GM18505 (cell line): Measurements from ENCODE around the gene SPPL2B.
"Not testable (repeated sequence)": the region's sequence is repeated elsewhere in the genome, so short reads cannot be mapped to it uniquely, and the experiment has no call there.

Experiments used
- ATAC-seq: cut with Tn5 transposase; IDR thresholded peaks from one replicate; pipeline ENCODE4 v1.9.1; 2021; ENCODE audit not compliant: unreplicated experiment
- POLR2A ChIP-seq: IDR thresholded peaks from 4 replicates; pipeline ENCODE4 v1.6.1; 2011; ENCODE audit warnings: borderline replicate concordance; ENCODE audit not compliant: insufficient read depth, insufficient read length; ENCODE audit errors: extremely low read depth

Gene SPPL2B

DNA sequence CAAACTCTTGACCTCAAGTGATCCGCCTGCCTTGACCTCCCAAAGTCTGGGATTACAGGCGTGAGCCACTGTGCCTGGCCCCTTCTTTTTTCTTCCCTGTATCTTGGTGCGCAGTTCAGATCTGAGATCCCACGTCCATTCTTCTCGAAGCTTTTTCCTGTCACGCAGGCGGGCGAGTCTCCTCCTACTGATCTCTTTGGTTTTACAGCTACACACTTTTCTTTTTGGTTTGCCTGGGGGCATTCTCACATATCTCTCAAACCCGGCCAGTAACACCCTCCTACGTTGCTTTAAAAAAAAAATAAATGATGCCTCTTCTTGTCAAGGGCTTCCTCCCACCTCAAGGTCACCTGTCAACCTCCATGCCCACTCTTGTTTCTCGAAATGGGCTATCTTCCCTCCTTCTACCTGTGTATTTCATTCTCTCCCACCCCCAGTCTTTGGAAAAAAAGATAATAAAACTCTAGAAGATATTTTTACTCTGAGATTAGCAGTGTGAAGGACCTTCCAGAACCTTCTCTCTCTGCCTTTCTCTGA lies 43.7 kb downstream of the SPPL2B start:
- TF ChIP-seq POLR2A, result no peak
- ATAC-seq, result no peak

DNA sequence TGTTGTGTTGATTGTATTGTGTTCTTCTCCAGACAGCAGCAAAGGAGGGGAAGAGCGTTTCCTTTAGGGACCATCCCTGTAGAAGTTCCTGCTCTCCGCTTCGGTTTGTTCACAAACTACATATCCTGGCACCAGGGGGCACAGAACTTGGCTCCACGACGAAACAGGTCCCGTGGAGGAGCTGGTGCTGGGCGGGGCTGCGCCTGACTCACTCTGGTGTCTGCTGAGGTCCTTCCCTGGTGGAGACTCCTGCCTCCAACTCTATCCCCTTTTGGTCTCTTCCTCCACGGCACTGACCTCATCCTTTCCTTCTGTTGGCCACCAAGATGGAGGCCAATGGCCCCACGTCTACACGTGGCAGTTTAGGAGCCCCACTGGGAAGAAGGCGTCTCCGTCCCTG lies 46.3 kb downstream of the SPPL2B start:
- no peak for ATAC-seq
- no peak for TF ChIP-seq POLR2A

DNA sequence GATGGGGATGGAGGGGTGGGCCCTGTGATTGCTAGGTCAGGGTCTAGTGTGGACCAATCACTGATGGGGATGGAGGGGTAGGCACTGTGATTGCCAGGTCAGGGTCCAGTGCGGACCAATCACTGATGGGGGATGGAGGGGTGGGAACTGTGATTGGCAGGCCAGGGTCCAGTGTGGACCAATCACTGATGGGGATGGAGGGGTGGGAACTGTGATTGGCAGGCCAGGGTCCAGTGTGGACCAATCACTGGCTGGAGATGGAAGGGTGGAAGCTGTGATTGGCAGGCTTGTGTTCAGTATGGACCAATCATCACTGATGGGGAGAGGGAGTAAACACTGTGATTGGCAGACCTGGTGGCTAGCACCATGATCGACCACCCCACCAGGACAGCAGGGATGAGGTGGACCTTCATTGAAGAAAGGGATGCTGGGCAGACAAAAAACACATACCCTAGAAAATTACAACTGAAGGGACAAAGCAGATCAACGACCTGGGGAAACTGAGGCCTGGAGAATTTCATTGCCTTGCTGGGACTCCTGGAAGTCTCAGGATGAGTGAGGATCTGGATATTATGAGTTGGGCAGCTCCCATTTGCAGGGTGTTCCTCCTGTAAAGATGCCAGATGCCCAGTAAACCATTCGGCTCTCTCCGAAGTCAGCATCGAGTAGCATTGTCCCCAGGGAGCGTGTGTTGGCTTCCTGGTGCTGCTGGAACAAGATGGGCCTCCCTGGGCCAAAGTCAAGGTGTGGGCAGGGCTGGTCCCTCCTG lies 47.1 kb downstream of the SPPL2B start:
- TF ChIP-seq POLR2A, result no peak
- no peak for ATAC-seq

DNA sequence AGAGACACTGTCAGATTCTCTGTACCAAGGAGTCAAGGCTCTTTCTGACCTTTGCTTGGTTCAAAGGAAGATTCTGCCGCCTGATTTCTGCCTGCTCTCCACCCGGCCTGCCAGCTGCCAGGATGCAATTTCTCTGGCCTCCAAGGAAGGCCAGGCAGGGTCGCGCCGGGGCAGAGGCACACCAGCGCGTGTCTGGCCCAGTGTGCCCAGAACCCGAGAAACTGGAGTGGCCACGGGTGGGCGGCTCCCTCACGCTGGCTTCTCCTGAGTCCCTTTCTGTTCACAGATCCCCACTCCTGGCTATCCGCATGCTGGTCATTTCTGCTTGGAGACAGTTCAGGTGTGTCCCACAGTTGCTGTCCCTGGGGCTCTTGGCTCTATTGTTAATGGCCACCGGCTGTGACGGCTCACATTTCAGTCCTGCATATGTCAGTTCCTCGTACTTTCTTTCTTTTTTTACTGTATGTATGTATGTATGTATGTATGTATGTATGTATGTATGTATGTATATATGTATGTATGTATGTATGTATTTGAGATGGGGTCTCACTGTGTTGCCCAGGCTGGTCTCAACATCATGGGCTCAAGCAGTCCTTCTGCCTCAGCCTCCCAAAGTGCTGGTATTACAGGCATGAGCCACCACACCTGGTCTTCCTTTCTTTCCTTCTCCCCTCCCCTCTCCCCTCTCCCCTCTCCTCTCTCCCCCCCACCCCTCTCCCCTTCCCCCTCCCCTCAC lies 48.5 kb downstream of the SPPL2B start:
- no peak for TF ChIP-seq POLR2A
- no peak for ATAC-seq

DNA sequence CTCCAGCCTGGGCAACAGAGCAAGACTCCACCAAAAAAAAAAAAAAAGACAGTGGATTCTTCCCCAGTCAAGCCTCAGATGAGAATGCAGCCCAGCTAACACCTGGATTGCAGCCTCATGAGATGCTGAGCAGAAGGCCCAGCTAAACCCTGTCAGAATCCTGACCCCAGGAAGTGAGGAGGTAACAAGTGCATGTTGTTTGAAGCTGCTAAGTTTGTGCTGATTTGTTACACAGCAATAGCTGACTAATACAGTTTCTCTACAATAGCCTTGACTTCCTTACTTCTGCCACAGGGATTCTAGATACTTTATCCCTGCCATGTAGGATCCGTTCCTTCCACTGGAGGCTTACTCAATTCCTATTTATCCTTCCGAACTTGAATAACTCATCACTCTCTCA lies 52.1 kb downstream of the SPPL2B start:
- ATAC-seq, result no peak
- TF ChIP-seq POLR2A, result no peak

DNA sequence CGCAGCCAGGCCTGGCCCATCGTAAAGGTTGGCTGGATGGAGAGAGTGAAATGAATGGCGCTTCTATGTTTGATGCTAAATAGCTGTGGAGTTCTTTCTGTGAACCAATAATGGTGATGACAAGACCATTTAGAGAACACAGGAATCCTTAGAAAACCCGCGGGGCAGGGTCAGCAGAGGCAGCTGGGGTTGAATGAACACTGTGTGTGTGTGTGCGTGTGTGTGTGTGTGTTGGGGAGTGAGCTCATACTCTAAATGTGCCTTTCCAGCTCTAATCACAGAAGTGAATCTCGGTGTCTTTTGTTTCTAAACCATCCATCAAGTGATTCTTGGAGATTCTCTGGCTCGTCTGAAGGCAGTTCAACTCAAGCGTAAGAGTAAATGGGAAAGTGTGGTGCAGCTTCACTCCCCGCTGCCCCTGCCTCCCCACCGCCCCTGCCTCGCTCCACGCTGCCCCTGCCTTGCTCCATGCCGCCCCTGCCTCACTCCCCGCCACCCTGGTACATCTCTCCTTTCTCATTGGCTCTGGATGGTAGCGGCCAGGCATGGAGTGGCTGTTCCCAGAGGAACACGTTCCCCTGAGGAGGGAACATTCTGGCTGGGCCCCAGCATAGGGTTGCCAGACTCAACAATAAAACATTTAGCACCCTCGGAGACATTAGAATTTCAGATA lies 52.8 kb downstream of the SPPL2B start:
- TF ChIP-seq POLR2A, result no peak
- ATAC-seq, result no peak

DNA sequence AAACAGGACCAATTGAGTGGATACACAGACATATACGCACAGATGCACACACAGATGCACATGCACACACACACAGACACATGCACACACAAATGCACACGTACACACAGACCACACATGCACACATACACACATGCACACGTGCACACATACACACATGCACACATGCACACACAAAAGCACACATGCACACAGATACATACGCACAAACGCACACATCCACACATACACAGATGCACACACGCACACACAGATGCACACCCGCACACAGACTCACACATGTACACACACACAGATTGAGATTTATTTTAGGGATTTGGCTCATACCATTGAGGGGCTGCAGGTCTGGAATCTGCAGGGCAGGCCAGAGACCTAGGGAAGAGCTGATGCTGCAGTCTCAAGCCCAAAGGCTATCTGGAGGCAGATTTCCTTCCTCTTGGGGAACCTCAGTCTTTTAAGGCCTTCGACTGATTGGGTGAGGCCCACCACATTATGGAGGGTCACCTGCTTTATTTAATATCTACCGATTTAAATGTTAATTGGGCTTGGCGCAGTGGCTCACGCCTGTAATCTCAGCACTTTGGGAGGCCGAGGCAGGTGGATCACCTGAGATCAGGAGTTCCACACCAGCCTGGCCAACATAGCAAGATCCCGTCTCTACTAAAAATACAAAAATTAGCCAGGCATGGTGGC lies 54.2 kb downstream of the SPPL2B start:
- ATAC-seq, result no peak
- no peak for TF ChIP-seq POLR2A

DNA sequence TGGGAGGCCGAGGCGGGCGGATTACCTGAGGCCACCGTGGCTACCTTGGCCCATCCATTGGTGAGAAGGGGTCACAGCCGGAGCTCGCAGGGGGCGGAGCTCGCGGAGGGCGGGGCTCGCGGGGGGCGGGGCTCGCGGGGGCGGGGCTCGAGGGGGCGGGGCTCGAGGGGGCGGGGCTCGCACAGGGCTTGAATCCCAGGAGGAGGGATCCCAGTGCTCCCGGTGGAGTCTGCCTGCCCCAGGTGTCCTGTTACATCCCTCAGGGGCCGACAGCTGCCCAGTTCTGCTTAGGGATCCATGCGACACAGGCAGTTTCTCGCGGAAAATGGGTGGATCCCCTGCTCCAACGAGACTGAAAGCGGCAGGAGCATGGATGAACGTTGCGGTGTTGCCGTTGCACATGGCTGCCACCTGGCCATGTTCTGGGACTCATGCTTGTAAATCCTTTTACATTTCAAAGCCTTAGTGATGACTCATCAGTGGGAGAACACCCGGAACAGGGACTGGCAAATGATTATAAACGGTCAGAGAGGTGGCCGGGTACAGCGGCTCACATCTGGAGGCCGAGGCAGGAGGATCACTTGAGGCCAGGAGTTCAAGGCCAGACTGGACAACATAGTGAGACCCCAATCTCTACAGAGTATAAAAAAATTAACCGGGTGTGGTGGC lies 56.7 kb downstream of the SPPL2B start:
- no peak for ATAC-seq
- TF ChIP-seq POLR2A, result no peak

DNA sequence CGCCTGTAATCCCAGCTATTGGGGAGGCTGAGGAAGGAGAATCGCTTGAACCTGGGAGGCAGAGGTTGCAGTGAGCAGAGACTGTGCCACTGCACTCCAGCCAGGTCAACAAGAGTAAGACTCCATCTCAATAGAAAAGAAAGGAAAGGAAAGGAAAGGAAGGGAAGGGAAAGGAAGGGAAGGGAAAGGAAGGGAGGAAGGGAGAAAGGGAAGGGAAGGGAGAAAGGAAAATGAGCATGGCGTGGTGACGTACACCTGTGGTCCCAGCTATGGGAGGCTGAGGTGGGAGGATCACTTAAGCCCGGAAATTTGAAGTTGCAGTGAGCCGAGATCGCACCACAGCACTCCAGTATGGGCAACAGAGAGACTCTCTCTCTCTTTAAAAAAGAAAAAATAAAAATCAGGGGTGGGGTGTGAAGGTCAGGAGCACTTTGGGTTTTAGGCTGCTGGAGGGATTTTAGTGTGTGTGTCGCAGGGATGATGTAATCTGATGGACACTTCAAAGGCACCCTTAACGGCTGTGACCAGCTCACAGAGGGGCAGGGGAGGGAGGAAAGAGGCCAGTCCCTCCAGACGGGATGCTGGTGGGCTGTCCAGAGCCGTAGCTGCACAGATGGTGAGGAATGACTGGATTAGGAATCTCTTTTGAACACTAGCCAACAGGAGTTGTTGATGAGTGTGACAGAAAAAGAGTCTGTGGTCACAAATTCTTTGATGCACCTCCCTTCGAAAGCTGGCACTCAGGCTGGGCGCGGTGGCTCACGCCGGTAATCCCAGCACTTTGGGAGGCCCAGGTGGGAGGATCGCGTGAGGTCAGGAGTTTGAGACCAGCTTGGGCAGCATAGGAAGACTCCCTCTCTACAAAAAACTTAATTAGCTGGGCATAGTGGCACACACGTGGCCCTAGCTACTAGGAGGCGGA lies 59.1 kb downstream of the SPPL2B start:
- TF ChIP-seq POLR2A, result no peak

DNA sequence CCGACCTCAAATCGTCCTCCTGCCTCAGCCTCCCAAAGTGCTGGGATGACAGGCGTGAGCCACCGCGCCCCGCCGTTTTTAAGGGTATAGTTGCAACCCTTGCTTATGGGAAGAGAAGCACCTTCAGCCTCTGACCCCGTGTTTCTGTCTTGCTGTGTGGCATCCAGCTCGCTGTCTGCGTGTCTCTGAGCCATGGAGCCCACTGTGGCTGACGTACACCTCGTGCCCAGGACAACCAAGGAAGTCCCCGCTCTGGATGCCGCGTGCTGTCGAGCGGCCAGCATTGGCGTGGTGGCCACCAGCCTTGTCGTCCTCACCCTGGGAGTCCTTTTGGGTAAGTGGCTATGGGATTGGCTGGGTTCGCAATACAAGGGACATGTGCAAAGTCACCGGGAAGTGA lies 61.1 kb downstream of the SPPL2B start:
- TF ChIP-seq POLR2A, result no peak
- ATAC-seq, result no peak

More for the DNA sequence above, 59.1 kb downstream of the SPPL2B start:
- ATAC-seq, result no peak

DNA sequence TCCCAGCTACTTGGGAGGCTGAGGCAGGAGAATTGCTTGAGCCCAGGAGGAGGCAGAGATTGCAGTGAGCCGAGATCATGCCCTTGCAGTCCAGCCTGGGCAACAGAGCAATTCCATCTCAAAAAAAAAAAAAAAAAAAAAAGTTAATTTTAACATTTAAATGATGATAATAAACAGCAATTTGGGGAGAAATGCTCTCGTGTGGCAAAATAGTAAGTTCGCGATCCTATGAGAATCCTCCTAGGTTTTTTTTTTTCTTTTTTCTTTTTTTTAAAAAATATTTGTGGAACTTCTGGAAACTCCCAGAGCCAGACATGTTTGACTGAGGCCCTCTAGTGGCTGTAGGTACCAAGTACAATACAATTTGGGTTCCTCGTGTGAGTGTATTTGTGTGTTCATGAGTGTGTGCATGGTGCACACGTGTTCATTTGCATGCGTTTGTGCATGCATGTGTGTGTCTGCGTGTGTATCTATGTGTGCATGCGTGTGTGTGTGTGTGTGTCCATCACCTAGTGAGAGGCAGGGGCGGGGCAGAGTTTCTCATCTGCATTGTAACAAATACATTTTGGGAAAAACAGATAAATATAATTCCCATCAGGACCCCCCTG lies 62.7 kb downstream of the SPPL2B start:
- no peak for TF ChIP-seq POLR2A

DNA sequence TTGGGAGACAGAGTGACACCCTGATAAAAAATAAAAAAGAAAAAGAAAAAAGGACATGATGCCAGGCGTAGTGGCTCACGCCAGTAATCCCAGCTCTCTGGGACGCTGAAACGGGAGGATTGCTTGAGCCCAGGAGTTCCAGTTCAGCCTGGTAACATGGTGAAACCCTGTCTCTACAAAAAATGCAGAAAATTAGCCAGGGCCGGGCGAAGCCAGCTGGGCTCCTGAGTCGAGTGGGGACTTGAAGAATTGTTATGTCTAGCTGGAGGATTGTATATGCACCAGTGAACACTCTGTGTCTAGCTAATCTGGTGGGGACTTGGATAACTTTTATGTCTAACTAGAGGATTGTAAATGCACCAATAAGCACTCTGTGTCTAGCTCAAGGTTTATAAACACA lies 63.9 kb downstream of the SPPL2B start:
- no peak for ATAC-seq
- no peak for TF ChIP-seq POLR2A

More for the DNA sequence above, 62.7 kb downstream of the SPPL2B start:
- no peak for ATAC-seq

DNA sequence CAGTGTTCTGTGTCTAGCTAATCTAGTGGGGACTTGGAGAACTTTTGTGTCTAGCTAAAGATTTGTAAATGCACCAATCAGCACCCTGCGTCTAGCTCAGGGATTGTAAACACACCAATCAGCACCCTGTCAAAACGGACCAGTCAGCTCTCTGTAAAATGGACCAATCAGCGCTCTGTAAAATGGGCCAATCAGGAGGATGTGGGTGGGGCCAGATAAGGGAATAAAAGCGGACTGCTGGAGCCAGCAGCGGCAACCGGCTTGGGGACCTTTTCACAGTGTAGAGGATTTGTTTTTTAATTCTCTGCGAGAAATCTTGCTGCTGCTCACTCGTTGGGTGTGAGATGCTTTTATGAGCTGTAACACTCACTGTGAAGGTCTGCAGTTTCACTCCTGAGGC lies 64.4 kb downstream of the SPPL2B start:
- not testable (repeated sequence) for ATAC-seq
